ENCODE results near the gene UPK2. TPM values are rescaled to one million over a fixed set of nuclear protein-coding genes. Genes with fewer than 3 reads are reported as not detected.

The UPK2 gene
- total and polyA plus RNA-seq, 2 of the 13 experiments (the other 11 are each of a cell fraction or from before 2014, with no cell fraction given): not detected

- H3K9me3 ChIP-seq (ENCODE audit: low read length): no peaks in the 10 kb centered on the region
- 6% methylated on average over 21 of the region's 23 CpGs for WGBS (ENCODE audit: low lambda C conversion rate)
- ATAC-seq (peak; percentile 43), FAIRE-seq (peak; percentile 58), DNase-seq (ENCODE audit: low spot score) (peak; percentile 83)
- H3K79me2 ChIP-seq (ENCODE audit: insufficient read depth, low read length): peaks cover 9% of the 10 kb centered on the region
- H2AFZ ChIP-seq (ENCODE audit: low read length): no peak overlapping the region
- H3K4me2 ChIP-seq (ENCODE audit: low read depth, low read length): peak overlapping the region; percentile 95
- peaks cover 91% of the 10 kb centered on the region for H3K4me1 ChIP-seq (ENCODE audit: insufficient read depth, low read length)
- intact Hi-C loops (cut with micrococcal nuclease; ENCODE audit: unreplicated experiment) (loop anchor here (1.0 kb wide), 2 partner anchors 9 to 16 kb away; no protein-coding TSS in a partner anchor), in situ Hi-C loops (cut with HindIII; ENCODE audit: extremely low pct_ligation_motif_present, low pct_unique_long_range_greater_than_20kb) (no loop called here)
- no peaks in the 10 kb centered on the region; a peak in 1 of 5 replicates for H3K27me3 ChIP-seq (ENCODE audit: control insufficient read depth in 1 of 2, insufficient read depth in 2 of 2, low read length in 2 of 2)
- CTCF ChIA-PET (ENCODE audit: low intra/inter-chr PET ratio, low total read pairs): interaction anchor here (9.1 kb wide), 1 partner anchor 15 kb away, joined by 188 read pairs; the partner anchor contains the start of gene BCL9L
- POLR2A ChIA-PET: interaction anchor here (0.6 to 3.6 kb wide), 9 partner anchors 21 to 456 kb away, joined by 3 to 35 read pairs (median 3); partner anchors contain the start of genes CENATAC, DDX6, RPS25 and TRAPPC4
- peak overlapping the region; percentile 62 to 78 (median 62); a peak in 5 of 6 replicates for H3K4me3 ChIP-seq (replicated peaks in 1 of 3; ENCODE audit: insufficient read depth in 1 of 3, low read depth in 2 of 3, low read length in 3 of 3)
- peak overlapping the region; percentile 86 for H3K9ac ChIP-seq (ENCODE audit: insufficient read depth, low read depth, low read length)
- BruUV-seq (replicated peaks): TSS peak; percentile 30
- H3K36me3 ChIP-seq (replicated peaks in 1 of 2; ENCODE audit: control insufficient read depth in 1 of 2, insufficient read depth in 2 of 2, low read length in 2 of 2): 0 out of 5 replicates have a peak, but pooled peaks cover 0 to 7% of the 10 kb centered on the region in 2 experiments
- H4K20me1 ChIP-seq (ENCODE audit: insufficient read depth, low read length): no peaks in the 10 kb centered on the region
- H3K27ac ChIP-seq (ENCODE audit: extremely low read length, insufficient read depth, low read length): peak overlapping the region; percentile 89
- TF ChIP-seq MAFG (CRISPR knock-in tag; IDR thresholded peaks at IDR 0.05) (no peak), SMARCE1 (IDR thresholded peaks at IDR 0.05; ENCODE audit: borderline replicate concordance) (no peak), ATF3 (CRISPR knock-in tag; IDR thresholded peaks at IDR 0.05) (peak; percentile 76; the same call in 1 of the 2 replicates), UBTF (CRISPR knock-in tag; IDR thresholded peaks at IDR 0.05) (no peak; the same call in 1 of the 2 replicates), RFX3 (CRISPR knock-in tag; IDR thresholded peaks at IDR 0.05) (no peak), KDM2A (CRISPR knock-in tag; IDR thresholded peaks at IDR 0.05; ENCODE audit: borderline replicate concordance, low read depth) (no peak; the same call in 1 of the 2 replicates), ZNF713 (CRISPR knock-in tag; IDR thresholded peaks at IDR 0.05) (no peak), SMARCC2 (IDR thresholded peaks at IDR 0.05) (no peak), ZNF790 (CRISPR knock-in tag; IDR thresholded peaks at IDR 0.05; ENCODE audit: borderline replicate concordance) (no peak), ZHX1 (CRISPR knock-in tag; IDR thresholded peaks at IDR 0.05; ENCODE audit: low read depth) (no peak), HOXA3 (CRISPR knock-in tag; IDR thresholded peaks at IDR 0.05) (0 out of 2 replicates have a peak, but pooled peaks have one; percentile 27), TEF (CRISPR knock-in tag; IDR thresholded peaks at IDR 0.05) (no peak), ZFP1 (CRISPR knock-in tag; IDR thresholded peaks at IDR 0.05) (no peak), GPBP1L1 (CRISPR knock-in tag; IDR thresholded peaks at IDR 0.05) (no peak), ZNF670 (CRISPR knock-in tag; IDR thresholded peaks at IDR 0.05; ENCODE audit: borderline replicate concordance) (peak; percentile 45; the same call in 1 of the 2 replicates), RORA (CRISPR knock-in tag; IDR thresholded peaks at IDR 0.05) (no peak)
Measured at GRCh38 chr11:118911880-118912741, 44.0 kb upstream of the UPK2 start.

All from HepG2 (cell line).